DND-41 (cell line): Measurements from ENCODE around the gene GPR156.

ENCODE experiments used
- ATAC-seq: fragments of 200-7000 bp; cut with Tn5 transposase; 3 replicates; pipeline ENCODE4 v1.9.1; 2021; ENCODE audit warnings: low read depth; ENCODE audit not compliant: insufficient read depth
- DNase-seq: peaks from one replicate; pipeline ENCODE4 v3.0.0-alpha.2; 2020
- H2AFZ ChIP-seq: 2 replicates; pipeline ENCODE4 v1.6.0; 2012; ENCODE audit warnings: low read depth, low read length
- H3K27ac ChIP-seq: 2 replicates; pipeline ENCODE4 v1.5.1; 2012; ENCODE audit warnings: low read length, inconsistent platforms
- H3K27me3 ChIP-seq: fragments of 200-600 bp; sonication (generic); 2 replicates; pipeline ENCODE4 v1.6.0; 2012; ENCODE audit warnings: low read length, mild to moderate bottlenecking, inconsistent platforms; ENCODE audit not compliant: insufficient read depth, poor library complexity
- H3K36me3 ChIP-seq: 2 replicates; pipeline ENCODE4 v1.5.1; 2012; ENCODE audit warnings: low read length, inconsistent platforms; ENCODE audit not compliant: insufficient read depth
- H3K4me1 ChIP-seq: 2 replicates; pipeline ENCODE4 v1.5.1; 2012; ENCODE audit warnings: mild to moderate bottlenecking, low read length; ENCODE audit not compliant: insufficient read depth
- H3K4me2 ChIP-seq: 2 replicates; pipeline ENCODE4 v1.6.0; 2012; ENCODE audit warnings: mild to moderate bottlenecking, moderate library complexity, low read length, inconsistent platforms; ENCODE audit not compliant: insufficient read depth
- H3K4me3 ChIP-seq, 2 experiments: fragments of 200-600 bp in 1 of 2; shearing (Covaris generic) in 1 of 2; 2 replicates each; pipeline ENCODE4 v1.5.1; 2012 to 2016; ENCODE audit warnings: inconsistent platforms in 2 of 2, low read length in 2 of 2, mild to moderate bottlenecking in 2 of 2, low read depth in 1 of 2, moderate library complexity in 1 of 2
- H3K79me2 ChIP-seq: 2 replicates; pipeline ENCODE4 v1.6.0; 2012; ENCODE audit warnings: low read length, inconsistent platforms; ENCODE audit not compliant: insufficient read depth
- H3K9ac ChIP-seq: 2 replicates; pipeline ENCODE4 v1.6.0; 2012; ENCODE audit warnings: low read depth, mild to moderate bottlenecking, inconsistent platforms, low read length, moderate library complexity
- H3K9me3 ChIP-seq: 2 replicates; pipeline ENCODE4 v1.5.1; 2012; ENCODE audit warnings: low read length, moderate library complexity, mild to moderate bottlenecking, inconsistent platforms; ENCODE audit not compliant: insufficient read depth, severe bottlenecking
- H4K20me1 ChIP-seq: 2 replicates; pipeline ENCODE4 v1.6.0; 2012; ENCODE audit warnings: low read length; ENCODE audit not compliant: insufficient read depth
- CTCF ChIP-seq: IDR thresholded peaks from 2 replicates; pipeline ENCODE4 v1.5.1; 2012; ENCODE audit warnings: borderline replicate concordance, low read length, moderate library complexity, mild to moderate bottlenecking; ENCODE audit not compliant: poor library complexity, severe bottlenecking; ENCODE audit errors: extremely low read depth
- EZH2 ChIP-seq: IDR thresholded peaks from 3 replicates; pipeline ENCODE4 v1.6.1; 2012; ENCODE audit warnings: borderline replicate concordance, low read depth, mild to moderate bottlenecking, moderate library complexity, low read length, inconsistent platforms; ENCODE audit not compliant: severe bottlenecking

GPR156 gene

GRCh38 chr3:120306519-120307455 lies 21.8 kb upstream of the GPR156 start:
- Histone ChIP-seq H4K20me1 (no peaks in the 10 kb centered on the region), H3K36me3 (no peaks in the 10 kb centered on the region), H3K27me3 (no peaks in the 10 kb centered on the region), H3K4me1 (no peaks in the 10 kb centered on the region), H3K4me3 (no peak overlapping the region), H3K27ac (no peak overlapping the region), H2AFZ (no peak overlapping the region), H3K79me2 (no peaks in the 10 kb centered on the region), H3K4me2 (no peak overlapping the region), H3K9me3 (no peaks in the 10 kb centered on the region), H3K9ac (no peak overlapping the region)
- DNase-seq (no peak), ATAC-seq (no peak)
- no peak for TF ChIP-seq CTCF
- no peak for TF ChIP-seq EZH2

- H3K36me3 ChIP-seq, result no peaks in the 10 kb centered on the region
- no peak for ATAC-seq
- no peaks in the 10 kb centered on the region for H3K27me3 ChIP-seq
- no peak overlapping the region for H2AFZ ChIP-seq
- no peak for DNase-seq
- H3K27ac ChIP-seq, result no peak overlapping the region
- H3K9me3 ChIP-seq, result no peaks in the 10 kb centered on the region
- H3K4me2 ChIP-seq, result no peak overlapping the region
- no peaks in the 10 kb centered on the region for H3K79me2 ChIP-seq
- no peaks in the 10 kb centered on the region for H3K4me1 ChIP-seq
- no peaks in the 10 kb centered on the region for H4K20me1 ChIP-seq
- H3K9ac ChIP-seq, result no peak overlapping the region
- no peak overlapping the region for H3K4me3 ChIP-seq
- TF ChIP-seq EZH2 (no peak), CTCF (no peak)
Measured at GRCh38 chr3:120304616-120305015, 19.6 kb upstream of the GPR156 start.

GRCh38 chr3:120302361-120302760 lies 17.3 kb upstream of the GPR156 start:
- no peaks in the 10 kb centered on the region for H3K9me3 ChIP-seq
- H3K27me3 ChIP-seq, result no peaks in the 10 kb centered on the region
- H2AFZ ChIP-seq, result no peak overlapping the region
- no peak overlapping the region for H3K4me3 ChIP-seq
- ATAC-seq (no peak), DNase-seq (no peak)
- H3K27ac ChIP-seq, result no peak overlapping the region
- no peaks in the 10 kb centered on the region for H3K4me1 ChIP-seq
- H3K4me2 ChIP-seq, result no peak overlapping the region
- no peaks in the 10 kb centered on the region for H3K79me2 ChIP-seq
- TF ChIP-seq EZH2, result no peak
- TF ChIP-seq CTCF, result no peak
- no peaks in the 10 kb centered on the region for H3K36me3 ChIP-seq
- no peaks in the 10 kb centered on the region for H4K20me1 ChIP-seq
- no peak overlapping the region for H3K9ac ChIP-seq
